Thymus (tissue), 11 donors: Measurements from ENCODE around the gene GDF7. TPM values are rescaled to one million over a fixed set of nuclear protein-coding genes. Genes with fewer than 3 reads are reported as not detected.
A peak's percentile ranks its signal among the peaks of the same experiment; 100 is the strongest.

ENCODE experiments used
- DNase-seq, 9 donors: peaks; one replicate each; pipeline ENCODE4 v3.0.0-alpha.2; 2013; ENCODE audit warnings: low spot score in 9 of 9, low read depth in 6 of 9, missing footprints in 1 of 9
- H3K27ac ChIP-seq, 2 donors: one replicate each; pipeline ENCODE4 v1.5.1; 2013; ENCODE audit warnings: control low read depth in 1 of 2, low read depth in 1 of 2, low read length in 1 of 2, mild to moderate bottlenecking in 1 of 2, moderate library complexity in 1 of 2
- H3K27me3 ChIP-seq, 2 donors: one replicate each; pipeline ENCODE4 v1.5.1; 2013; ENCODE audit warnings: low read length in 1 of 2; ENCODE audit not compliant: control insufficient read depth in 2 of 2, insufficient read depth in 1 of 2
- H3K36me3 ChIP-seq, 2 donors: one replicate each; pipeline ENCODE4 v1.5.1; 2013; ENCODE audit warnings: low read length in 1 of 2, mild to moderate bottlenecking in 1 of 2, moderate library complexity in 1 of 2; ENCODE audit not compliant: control insufficient read depth in 2 of 2, insufficient read depth in 2 of 2
- H3K4me1 ChIP-seq, 2 donors: one replicate each; pipeline ENCODE4 v1.5.1; 2013; ENCODE audit warnings: low read length in 2 of 2; ENCODE audit not compliant: control insufficient read depth in 2 of 2, insufficient read depth in 2 of 2
- H3K4me3 ChIP-seq, 2 donors: one replicate each; pipeline ENCODE4 v1.5.1; 2013; ENCODE audit warnings: low read length in 2 of 2, control low read depth in 1 of 2, mild to moderate bottlenecking in 1 of 2
- H3K9me3 ChIP-seq, 2 donors: one replicate each; pipeline ENCODE4 v1.5.1; 2013; ENCODE audit warnings: low read length in 1 of 2, mild to moderate bottlenecking in 1 of 2; ENCODE audit not compliant: control insufficient read depth in 2 of 2, insufficient read depth in 1 of 2
- WGBS: extraction: QIAGEN DNeasy Blood & Tissue Kit; methylation state at CpG from one replicate; pipeline ENCODE4 v1.1.7; 2013; 5-methylcytosine and 5-hydroxymethylcytosine counted together
- polyA plus RNA-seq: library from polyadenylated mRNA; stranded (reverse); fragments of 200-250 nt; gene quantifications from one replicate; pipeline ENCODE4 v1.2.3, GENCODE V29; 2013
- total RNA-seq: library from RNA; stranded (reverse); fragments of 120-200 nt; gene quantifications from one replicate; pipeline ENCODE4 v1.2.4, GENCODE V29; 2013
- donor health status: healthy.

The GDF7 gene
- total and polyA plus RNA-seq, 2 donors, result 0.09 to 0.34 TPM

GRCh38 chr2:20640411-20641122 is 26.4 kb upstream of the GDF7 start:
- Histone ChIP-seq H3K9me3 (peaks cover 0 to 2% of the 10 kb centered on the region in 2 donors), H3K36me3 (peaks cover 0 to 4% of the 10 kb centered on the region in 2 donors), H3K4me3 (no peak overlapping the region), H3K27me3 (no peaks in the 10 kb centered on the region), H3K27ac (no peak overlapping the region), H3K4me1 (no peaks in the 10 kb centered on the region)
- DNase-seq, result no peak
- 94% methylated on average over 14 of the region's 14 CpGs for WGBS

GRCh38 chr2:20641123-20641985 is 25.6 kb upstream of the GDF7 start:
- H3K36me3 ChIP-seq, result peaks cover 0 to 4% of the 10 kb centered on the region in 2 donors
- no peaks in the 10 kb centered on the region for H3K27me3 ChIP-seq
- H3K27ac ChIP-seq, result no peak overlapping the region
- WGBS, result 96% methylated on average over 23 of the region's 23 CpGs
- H3K4me3 ChIP-seq, result no peak overlapping the region
- no peaks in the 10 kb centered on the region for H3K4me1 ChIP-seq
- peaks cover 0 to 2% of the 10 kb centered on the region in 2 donors for H3K9me3 ChIP-seq
- no peak for DNase-seq

- Histone ChIP-seq H3K36me3 (peaks cover 0 to 4% of the 10 kb centered on the region in 2 donors), H3K27me3 (no peaks in the 10 kb centered on the region), H3K4me1 (no peaks in the 10 kb centered on the region), H3K4me3 (no peak overlapping the region), H3K9me3 (peaks cover 0 to 2% of the 10 kb centered on the region in 2 donors), H3K27ac (no peak overlapping the region)
- 50% methylated on average over 26 of the region's 26 CpGs for WGBS
- DNase-seq, result peak in 7 of 9 donors; percentile 19 to 82 (median 57)
Observed at GRCh38 chr2:20642055-20642971, 24.6 kb upstream of the GDF7 start.

GRCh38 chr2:20643060-20643459 is 23.9 kb upstream of the GDF7 start:
- no peak overlapping the region for H3K27ac ChIP-seq
- peaks cover 0 to 2% of the 10 kb centered on the region in 2 donors for H3K9me3 ChIP-seq
- H3K36me3 ChIP-seq, result peaks cover 0 to 4% of the 10 kb centered on the region in 2 donors
- no peak for DNase-seq
- no peak overlapping the region for H3K4me3 ChIP-seq
- H3K27me3 ChIP-seq, result no peaks in the 10 kb centered on the region
- no peaks in the 10 kb centered on the region for H3K4me1 ChIP-seq
- WGBS, result 96% methylated on average over 7 of the region's 7 CpGs

GRCh38 chr2:20643826-20644225 is 23.1 kb upstream of the GDF7 start:
- Histone ChIP-seq H3K27me3 (no peaks in the 10 kb centered on the region), H3K27ac (no peak overlapping the region), H3K9me3 (peaks cover 0 to 2% of the 10 kb centered on the region in 2 donors), H3K36me3 (peaks cover 0 to 4% of the 10 kb centered on the region in 2 donors), H3K4me1 (no peaks in the 10 kb centered on the region), H3K4me3 (no peak overlapping the region)
- no peak for DNase-seq
- WGBS, result 83% methylated on average over 3 of the region's 3 CpGs

GRCh38 chr2:20645301-20645701 is 21.6 kb upstream of the GDF7 start:
- Histone ChIP-seq H3K9me3 (peaks cover 0 to 2% of the 10 kb centered on the region in 2 donors), H3K4me3 (no peak overlapping the region), H3K4me1 (peaks cover 2 to 5% of the 10 kb centered on the region in 2 donors), H3K27ac (no peak overlapping the region), H3K27me3 (peaks cover 0 to 7% of the 10 kb centered on the region in 2 donors), H3K36me3 (no peaks in the 10 kb centered on the region)
- no peak for DNase-seq
- 97% methylated on average over 14 of the region's 14 CpGs for WGBS

GRCh38 chr2:20645761-20646160 is 21.2 kb upstream of the GDF7 start:
- WGBS, result 96% methylated on average over 10 of the region's 10 CpGs
- no peaks in the 10 kb centered on the region for H3K36me3 ChIP-seq
- H3K4me3 ChIP-seq, result no peak overlapping the region
- no peak for DNase-seq
- peaks cover 0 to 12% of the 10 kb centered on the region in 2 donors for H3K27me3 ChIP-seq
- H3K27ac ChIP-seq, result no peak overlapping the region
- H3K4me1 ChIP-seq, result peaks cover 4 to 8% of the 10 kb centered on the region in 2 donors
- H3K9me3 ChIP-seq, result peaks cover 0 to 2% of the 10 kb centered on the region in 2 donors

- H3K36me3 ChIP-seq, result no peaks in the 10 kb centered on the region
- 98% methylated on average over 20 of the region's 20 CpGs for WGBS
- H3K9me3 ChIP-seq, result peaks cover 0 to 2% of the 10 kb centered on the region in 2 donors
Observed at GRCh38 chr2:20646446-20646845, 20.5 kb upstream of the GDF7 start.

More at GRCh38 chr2:20646446-20646845, 20.5 kb upstream of the GDF7 start:
- Histone ChIP-seq H3K27ac (no peak overlapping the region), H3K4me3 (no peak overlapping the region), H3K4me1 (peaks cover 6 to 12% of the 10 kb centered on the region in 2 donors), H3K27me3 (peaks cover 0 to 12% of the 10 kb centered on the region in 2 donors)
- DNase-seq, result no peak
